NCI-H2227 treated with DMSO at 0.1 percent for 48 hours (cell line): Measurements from ENCODE around the gene VWA7.
"Not testable (repeated sequence)": the region's sequence is repeated elsewhere in the genome, so short reads cannot be mapped to it uniquely, and the experiment has no call there.

Source experiments
- DNase-seq: peaks from one replicate; lab custom pipeline; 2025; lab: John Stamatoyannopoulos, UW

Gene VWA7, protein sequence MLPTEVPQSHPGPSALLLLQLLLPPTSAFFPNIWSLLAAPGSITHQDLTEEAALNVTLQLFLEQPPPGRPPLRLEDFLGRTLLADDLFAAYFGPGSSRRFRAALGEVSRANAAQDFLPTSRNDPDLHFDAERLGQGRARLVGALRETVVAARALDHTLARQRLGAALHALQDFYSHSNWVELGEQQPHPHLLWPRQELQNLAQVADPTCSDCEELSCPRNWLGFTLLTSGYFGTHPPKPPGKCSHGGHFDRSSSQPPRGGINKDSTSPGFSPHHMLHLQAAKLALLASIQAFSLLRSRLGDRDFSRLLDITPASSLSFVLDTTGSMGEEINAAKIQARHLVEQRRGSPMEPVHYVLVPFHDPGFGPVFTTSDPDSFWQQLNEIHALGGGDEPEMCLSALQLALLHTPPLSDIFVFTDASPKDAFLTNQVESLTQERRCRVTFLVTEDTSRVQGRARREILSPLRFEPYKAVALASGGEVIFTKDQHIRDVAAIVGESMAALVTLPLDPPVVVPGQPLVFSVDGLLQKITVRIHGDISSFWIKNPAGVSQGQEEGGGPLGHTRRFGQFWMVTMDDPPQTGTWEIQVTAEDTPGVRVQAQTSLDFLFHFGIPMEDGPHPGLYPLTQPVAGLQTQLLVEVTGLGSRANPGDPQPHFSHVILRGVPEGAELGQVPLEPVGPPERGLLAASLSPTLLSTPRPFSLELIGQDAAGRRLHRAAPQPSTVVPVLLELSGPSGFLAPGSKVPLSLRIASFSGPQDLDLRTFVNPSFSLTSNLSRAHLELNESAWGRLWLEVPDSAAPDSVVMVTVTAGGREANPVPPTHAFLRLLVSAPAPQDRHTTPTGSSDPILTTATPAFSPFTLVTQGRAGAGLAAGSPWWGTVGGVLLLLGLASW

GRCh38 chr6:31776989-31777666, at the start of gene VWA7:
Gene VWA7 (minus strand): TSS chr6:31777328. CDS start chr6:31776779, 549 bp downstream.
- peak; percentile 40 for DNase-seq

- DNase-seq: peak; percentile 88
These were observed 49.7 kb upstream of the VWA7 start for GRCh38 chr6:31826793-31827285.

- DNase-seq: no peak
These were observed 48.4 kb upstream of the VWA7 start for GRCh38 chr6:31825553-31825952.

- DNase-seq: not testable (repeated sequence)
These were observed 46.6 kb upstream of the VWA7 start for GRCh38 chr6:31823592-31824196.

GRCh38 chr6:31822036-31822821, 45.1 kb upstream of the VWA7 start:
- no peak for DNase-seq

DNA sequence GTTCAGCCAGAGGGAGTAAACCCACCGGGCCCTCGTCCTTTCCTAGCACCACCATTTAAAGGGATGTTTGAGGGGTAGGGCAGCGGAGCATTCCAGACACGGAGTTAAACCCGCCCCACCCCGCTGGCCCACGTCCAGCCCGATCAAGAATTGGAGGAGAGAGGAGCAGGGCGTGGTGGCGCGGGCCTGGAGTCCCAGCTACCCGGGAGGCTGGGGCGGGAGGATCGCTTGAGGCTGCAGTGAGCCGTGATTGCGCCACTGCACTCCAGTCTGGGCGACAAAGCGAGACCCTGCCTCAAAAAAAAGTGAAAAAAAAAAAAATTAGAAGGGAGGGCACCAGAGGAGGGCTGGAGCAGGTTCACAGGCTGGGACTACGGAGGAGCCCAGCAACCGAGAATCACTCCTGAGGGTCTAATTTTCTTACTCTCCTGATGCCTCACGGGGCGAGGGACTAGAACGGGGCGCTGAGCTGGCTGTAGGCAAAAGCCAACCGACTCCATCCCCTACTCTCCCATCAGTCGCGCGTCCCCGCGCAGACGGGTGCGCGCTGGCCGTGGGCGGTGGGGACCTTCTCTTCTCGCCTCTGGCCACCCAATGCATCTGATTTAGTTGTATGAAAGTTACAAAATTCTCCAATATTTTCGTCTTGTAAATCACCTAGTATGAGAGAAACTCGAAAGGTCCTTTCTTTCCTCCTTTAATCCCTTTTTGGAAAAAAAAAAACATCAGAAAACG, 44.3 kb upstream of the VWA7 start:
- DNase-seq: peak; percentile 65

GRCh38 chr6:31820399-31820798, 43.3 kb upstream of the VWA7 start:
- DNase-seq: not testable (repeated sequence)

- DNase-seq: no peak
These were observed 42.8 kb upstream of the VWA7 start for GRCh38 chr6:31819871-31820299.

GRCh38 chr6:31817929-31818511, 40.9 kb upstream of the VWA7 start:
- not testable (repeated sequence) for DNase-seq

DNA sequence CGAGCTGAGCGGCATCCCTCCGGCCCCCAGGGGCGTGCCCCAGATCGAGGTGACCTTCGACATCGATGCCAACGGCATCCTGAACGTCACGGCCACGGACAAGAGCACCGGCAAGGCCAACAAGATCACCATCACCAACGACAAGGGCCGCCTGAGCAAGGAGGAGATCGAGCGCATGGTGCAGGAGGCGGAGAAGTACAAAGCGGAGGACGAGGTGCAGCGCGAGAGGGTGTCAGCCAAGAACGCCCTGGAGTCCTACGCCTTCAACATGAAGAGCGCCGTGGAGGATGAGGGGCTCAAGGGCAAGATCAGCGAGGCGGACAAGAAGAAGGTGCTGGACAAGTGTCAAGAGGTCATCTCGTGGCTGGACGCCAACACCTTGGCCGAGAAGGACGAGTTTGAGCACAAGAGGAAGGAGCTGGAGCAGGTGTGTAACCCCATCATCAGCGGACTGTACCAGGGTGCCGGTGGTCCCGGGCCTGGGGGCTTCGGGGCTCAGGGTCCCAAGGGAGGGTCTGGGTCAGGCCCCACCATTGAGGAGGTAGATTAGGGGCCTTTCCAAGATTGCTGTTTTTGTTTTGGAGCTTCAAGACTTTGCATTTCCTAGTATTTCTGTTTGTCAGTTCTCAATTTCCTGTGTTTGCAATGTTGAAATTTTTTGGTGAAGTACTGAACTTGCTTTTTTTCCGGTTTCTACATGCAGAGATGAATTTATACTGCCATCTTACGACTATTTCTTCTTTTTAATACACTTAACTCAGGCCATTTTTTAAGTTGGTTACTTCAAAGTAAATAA, 40.2 kb upstream of the VWA7 start:
- DNase-seq: not testable (repeated sequence)

GRCh38 chr6:31815025-31815838, 38.1 kb upstream of the VWA7 start, which contains the start of the genes HSPA1A and HSPA1L:
Gene HSPA1A (plus strand): TSS chr6:31815543. CDS start chr6:31815757, 214 bp downstream.
Gene HSPA1L (minus strand): TSS chr6:31815283. CDS start chr6:31811972, 3,311 bp downstream.
- peak; percentile 100 for DNase-seq

DNA sequence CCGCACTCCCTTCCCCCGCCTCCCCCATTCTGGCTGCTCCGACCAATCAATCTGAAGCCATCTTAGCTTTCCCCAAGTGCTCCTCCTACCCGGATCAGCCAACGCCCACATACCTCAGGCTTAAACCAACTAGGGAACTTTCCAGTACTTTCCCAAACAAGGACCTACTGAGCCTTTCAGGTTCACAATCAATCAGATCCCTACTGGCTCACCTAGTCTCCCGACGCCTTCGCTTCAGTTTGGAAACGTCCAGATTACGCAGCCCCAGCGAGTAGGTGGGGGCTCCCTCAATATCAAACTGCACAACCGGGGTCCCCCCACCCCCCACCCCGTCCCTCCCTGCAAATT, 37.5 kb upstream of the VWA7 start:
- DNase-seq: peak; percentile 95

GRCh38 chr6:31813465-31813849, 36.3 kb upstream of the VWA7 start:
- DNase-seq: no peak

DNA sequence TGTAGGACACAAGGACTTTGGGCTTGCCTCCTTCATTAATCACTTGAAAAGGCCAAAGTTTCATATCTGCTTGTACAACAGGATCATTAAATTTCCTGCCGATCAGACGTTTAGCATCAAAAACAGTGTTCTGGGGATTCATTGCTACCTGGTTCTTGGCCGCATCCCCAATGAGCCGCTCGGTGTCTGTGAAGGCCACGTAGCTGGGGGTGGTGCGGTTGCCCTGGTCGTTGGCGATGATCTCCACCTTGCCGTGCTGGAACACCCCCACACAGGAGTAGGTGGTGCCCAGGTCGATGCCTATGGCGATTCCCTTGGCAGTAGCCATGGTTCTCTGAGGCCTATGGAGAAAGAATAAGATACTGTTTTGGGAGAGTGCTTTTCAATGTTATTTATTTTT, 34.5 kb upstream of the VWA7 start:
- DNase-seq: no peak

DNA sequence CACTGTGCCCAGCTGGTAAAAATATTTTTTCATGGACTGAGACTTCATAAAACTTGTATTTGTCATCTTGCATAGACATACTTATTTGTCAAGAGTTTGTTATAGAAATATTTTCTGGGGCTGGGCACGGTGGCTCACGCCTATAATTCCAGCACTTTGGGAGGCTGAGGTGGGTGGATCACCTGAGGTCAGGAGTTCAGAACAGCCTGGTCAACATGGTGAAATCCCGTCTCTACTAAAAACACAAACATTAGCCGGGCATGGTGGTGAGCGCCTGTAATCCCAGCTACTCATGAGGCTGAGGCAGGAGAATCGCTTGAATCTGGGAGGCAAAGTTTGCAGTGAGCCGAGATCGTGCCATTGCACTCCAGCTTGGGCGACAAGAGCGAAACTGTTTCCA, 31.5 kb upstream of the VWA7 start:
- not testable (repeated sequence) for DNase-seq

- DNase-seq: peak; percentile 97
These were observed 29.5 kb upstream of the VWA7 start, which contains the start of gene LSM2 for GRCh38 chr6:31806470-31807272. Gene LSM2 (minus strand): TSS chr6:31806966. CDS start chr6:31806757, 209 bp downstream.

DNA sequence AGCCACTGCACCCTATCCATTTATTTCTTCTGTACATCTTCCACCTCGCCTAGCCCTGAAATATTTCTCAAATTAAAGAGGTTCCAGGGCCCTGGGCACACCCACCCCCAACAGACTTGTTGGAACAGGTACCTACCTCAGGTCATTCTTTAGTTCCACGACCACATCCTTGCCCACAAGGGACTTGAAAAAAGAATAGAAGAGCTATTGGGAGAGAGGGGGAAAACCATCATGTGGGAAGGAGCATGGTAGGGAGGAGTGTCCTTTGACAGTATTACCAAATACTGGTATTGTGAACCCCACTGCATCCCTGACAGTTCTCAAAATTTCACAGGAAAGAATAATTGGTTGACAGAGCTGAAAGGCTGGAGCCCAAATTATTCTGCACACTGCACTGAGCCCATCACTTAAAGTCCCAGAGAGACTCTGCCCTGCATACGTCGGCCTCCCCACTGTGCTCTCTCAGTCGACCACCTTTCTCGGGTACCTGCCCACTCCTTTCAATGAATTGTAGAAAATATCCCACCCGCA, 28.9 kb upstream of the VWA7 start:
- DNase-seq: no peak
